HCT116 (cell line): ENCODE data around the gene ADAMTS3. TPM values are rescaled to one million over a fixed set of nuclear protein-coding genes. Genes with fewer than 3 reads are reported as not detected.

Experiments
- ATAC-seq: fragments of 200-7000 bp; cut with Tn5 transposase; 2 replicates; pipeline ENCODE4 v1.9.1; 2020; ENCODE audit warnings: mild to moderate bottlenecking, moderate library complexity
- BruUV-seq: library from RNA; stranded (reverse); fragments of 400-500 nt; replicated peaks from 2 replicates; lab custom pipeline; 2021; lab: Mats Ljungman, UMichigan
- CTCF ChIA-PET: fragments of 300-600 bp; sonication (Branson Sonifier 250); formaldehyde crosslinking; loops from one replicate; lab custom pipeline; 2021; ENCODE audit warnings: antibody characterized with exemption; lab: Charles Lee
- POLR2A ChIA-PET: fragments of 300-600, 350-600 bp; sonication (Branson Sonifier 250); formaldehyde crosslinking; loops from one replicate; lab custom pipeline; 2021; ENCODE audit warnings: antibody characterized with exemption; lab: Charles Lee
- RAD21 ChIA-PET, 2 experiments: fragments of 300-600 bp; sonication (Branson Sonifier 250); formaldehyde crosslinking; loops; one replicate each; lab custom pipeline; 2023; ENCODE audit warnings: low total read pairs in 2 of 2; ENCODE audit not compliant: uncharacterized antibody in 2 of 2, unreplicated experiment in 2 of 2, low non-redundant PET in 1 of 2; lab: Charles Lee
- DNase-seq: peaks from one replicate; pipeline ENCODE4 v3.0.0-alpha.2; 2010; ENCODE audit warnings: low read depth, low spot score
- H2AFZ ChIP-seq: fragments of 200-600 bp; shearing (Covaris generic), sonication (generic); 2 replicates; pipeline ENCODE4 v1.6.1; 2017; ENCODE audit warnings: low read depth, mixed run types, mixed read lengths, antibody characterized with exemption, low read length; ENCODE audit not compliant: poor library complexity, severe bottlenecking
- H3K27ac ChIP-seq: 2 replicates; pipeline ENCODE4 v1.5.1; 2012; ENCODE audit warnings: low read depth, low read length
- H3K27me3 ChIP-seq: fragments of 200-600 bp; sonication (generic); 2 replicates; pipeline ENCODE4 v1.6.1; 2016; ENCODE audit warnings: mixed run types, low read length, mixed read lengths; ENCODE audit not compliant: insufficient read depth
- H3K36me3 ChIP-seq, 2 experiments: fragments of 200-500 bp in 1 of 2; fragments of 200-600 bp in 1 of 2; sonication (Bioruptor generic) in 1 of 2; sonication (generic) in 1 of 2; 2 replicates each; pipeline versions ENCODE4 v1.5.1 to v1.6.1; 2014 to 2016; ENCODE audit warnings: low read length in 2 of 2, inconsistent platforms in 1 of 2, mixed read lengths in 1 of 2, mixed run types in 1 of 2; ENCODE audit not compliant: insufficient read depth in 2 of 2, control insufficient read depth in 1 of 2
- H3K4me1 ChIP-seq, 2 experiments: fragments of 200-600 bp in 1 of 2; sonication (generic) in 1 of 2; 2 replicates each; pipeline versions ENCODE4 v1.5.1 to v1.6.1; 2012 to 2017; ENCODE audit warnings: low read length in 2 of 2, inconsistent platforms in 1 of 2, mild to moderate bottlenecking in 1 of 2, mixed read lengths in 1 of 2, mixed run types in 1 of 2, moderate library complexity in 1 of 2; ENCODE audit not compliant: insufficient read depth in 2 of 2, control insufficient read depth in 1 of 2
- H3K4me2 ChIP-seq: fragments of 200-600 bp; sonication (generic); 2 replicates; pipeline ENCODE4 v1.6.1; 2017; ENCODE audit warnings: mixed run types, low read length, mixed read lengths
- H3K4me3 ChIP-seq, 2 experiments: fragments of 200-600 bp in 1 of 2; sonication (generic) in 1 of 2; replicated peaks in 1 of 2; 2 replicates each; pipeline ENCODE4 v1.5.1; 2011 to 2016; ENCODE audit warnings: low read length in 2 of 2, control low read depth in 1 of 2, low read depth in 1 of 2, mild to moderate bottlenecking in 1 of 2, mixed read lengths in 1 of 2, mixed run types in 1 of 2
- H3K79me2 ChIP-seq: fragments of 200-600 bp; sonication (generic); 2 replicates; pipeline ENCODE4 v1.6.1; 2017; ENCODE audit warnings: mild to moderate bottlenecking, mixed run types, low read length, moderate library complexity, mixed read lengths; ENCODE audit not compliant: insufficient read depth
- H3K9ac ChIP-seq: fragments of 200-600 bp; sonication (generic); 2 replicates; pipeline ENCODE4 v1.6.1; 2016; ENCODE audit warnings: low read length, mixed read lengths
- H3K9me2 ChIP-seq: fragments of 200-600 bp; sonication (generic), shearing (Covaris generic); 2 replicates; pipeline ENCODE4 v1.6.1; 2017; ENCODE audit warnings: mixed run types, mild to moderate bottlenecking, moderate library complexity; ENCODE audit not compliant: insufficient read depth
- H3K9me3 ChIP-seq, 2 experiments: fragments of 200-500 bp in 1 of 2; fragments of 200-600 bp in 1 of 2; sonication (Bioruptor generic) in 1 of 2; sonication (generic) in 1 of 2; 2 replicates each; pipeline ENCODE4 v1.6.1; 2014 to 2017; ENCODE audit warnings: low read length in 2 of 2, mixed read lengths in 2 of 2, inconsistent platforms in 1 of 2, low read depth in 1 of 2, mild to moderate bottlenecking in 1 of 2, mixed run types in 1 of 2, moderate library complexity in 1 of 2; ENCODE audit not compliant: control insufficient read depth in 1 of 2, insufficient read depth in 1 of 2
- H4K20me1 ChIP-seq: fragments of 200-600 bp; sonication (generic), shearing (Covaris generic); 2 replicates; pipeline ENCODE4 v1.6.1; 2017; ENCODE audit warnings: mixed run types, mild to moderate bottlenecking, moderate library complexity; ENCODE audit not compliant: insufficient read depth
- CEBPB ChIP-seq: IDR thresholded peaks from 2 replicates; pipeline ENCODE4 v1.6.1; 2012; ENCODE audit warnings: low read depth
- EZH2 ChIP-seq: fragments of 200-600 bp; sonication (generic); IDR thresholded peaks from 2 replicates; pipeline ENCODE4 v1.6.1; 2017; ENCODE audit warnings: antibody characterized with exemption, mixed run types
- EZH2phosphoT487 ChIP-seq: fragments of 200-600 bp; IDR thresholded peaks from 2 replicates; pipeline ENCODE4 v1.6.1; 2018; ENCODE audit warnings: antibody characterized with exemption, borderline replicate concordance
- FOSL1 ChIP-seq: IDR thresholded peaks from 2 replicates; pipeline ENCODE4 v1.6.1; 2012; ENCODE audit warnings: low read depth
- JUND ChIP-seq: IDR thresholded peaks from 2 replicates; pipeline ENCODE4 v1.6.1; 2012
- POLR2A ChIP-seq: IDR thresholded peaks from 2 replicates; pipeline ENCODE4 v1.7.0; 2011; ENCODE audit warnings: borderline replicate concordance; ENCODE audit not compliant: insufficient read depth, insufficient read length; ENCODE audit errors: extremely low read depth
- POLR2AphosphoS5 ChIP-seq: IDR thresholded peaks from 2 replicates; pipeline ENCODE4 v1.6.1; 2011; ENCODE audit warnings: mild to moderate bottlenecking, low read depth, low read length, moderate library complexity
- REST ChIP-seq: IDR thresholded peaks from 2 replicates; pipeline ENCODE4 v1.6.1; 2012; ENCODE audit warnings: low read depth
- SIN3A ChIP-seq: IDR thresholded peaks from 2 replicates; pipeline ENCODE4 v1.6.1; 2012; ENCODE audit warnings: low read depth
- SP1 ChIP-seq: IDR thresholded peaks from 2 replicates; pipeline ENCODE4 v1.6.1; 2012; ENCODE audit warnings: low read depth
- TCF7L2 ChIP-seq: IDR thresholded peaks from 2 replicates; pipeline ENCODE4 v1.7.0; 2011; ENCODE audit warnings: borderline replicate concordance, inconsistent platforms; ENCODE audit not compliant: insufficient read depth, insufficient read length; ENCODE audit errors: extremely low read depth
- ZFX ChIP-seq: fragments of 450-650 bp; IDR thresholded peaks from 2 replicates; pipeline ENCODE4 v1.6.1; 2017
- ZNF274 ChIP-seq: fragments of 200-500 bp; sonication (Bioruptor generic); IDR thresholded peaks from 2 replicates; pipeline ENCODE4 v1.6.1; 2014; ENCODE audit warnings: mild to moderate bottlenecking, low read depth, low read length, inconsistent platforms
- intact Hi-C: fragments of 100-400 bp; cut with micrococcal nuclease; formaldehyde crosslinking; loops from 2 replicates; pipeline ENCODE4 v1.10.0; 2022
- total RNA-seq: library from RNA; stranded (reverse); gene quantifications from one replicate; pipeline ENCODE4 v1.2.1, GENCODE V29; 2021; ENCODE audit not compliant: unreplicated experiment
- TF ChIP-seq, protein P1 (sequence below): IDR thresholded peaks from 2 replicates; pipeline ENCODE4 v1.6.1; 2012
- TF ChIP-seq, protein P2 (sequence below): IDR thresholded peaks from 2 replicates; pipeline ENCODE4 v1.6.1; 2011; ENCODE audit warnings: mild to moderate bottlenecking, low read length, moderate library complexity; ENCODE audit not compliant: insufficient replicate concordance; ENCODE audit errors: extremely low read depth

ADAMTS3 gene
- total RNA-seq, 1 experiment from 2014 or later: not detected

GRCh38 chr4:72457158-72457557 is 111.9 kb downstream of the ADAMTS3 start:
- Histone ChIP-seq H2AFZ (no peak overlapping the region), H3K79me2 (no peaks in the 10 kb centered on the region), H3K27me3 (no peaks in the 10 kb centered on the region), H3K9ac (no peak overlapping the region), H3K9me3 (peaks cover 0 to 3% of the 10 kb centered on the region in 2 experiments; a peak in 1 of 4 replicates), H3K4me3 (no peak overlapping the region), H3K4me2 (no peak overlapping the region), H3K4me1 (no peaks in the 10 kb centered on the region), H3K36me3 (no peaks in the 10 kb centered on the region), H3K9me2 (no peaks in the 10 kb centered on the region), H3K27ac (no peak overlapping the region), H4K20me1 (no peaks in the 10 kb centered on the region)
- intact Hi-C loops: no loop called here
- CTCF ChIA-PET: no interaction called here
- RAD21 ChIA-PET: no interaction called here
- BruUV-seq: no TSS peak
- DNase-seq (no peak), ATAC-seq (no peak)
- POLR2A ChIA-PET: no interaction called here
- no peak for TF ChIP-seq ZNF274
- TF ChIP-seq, protein P1, sequence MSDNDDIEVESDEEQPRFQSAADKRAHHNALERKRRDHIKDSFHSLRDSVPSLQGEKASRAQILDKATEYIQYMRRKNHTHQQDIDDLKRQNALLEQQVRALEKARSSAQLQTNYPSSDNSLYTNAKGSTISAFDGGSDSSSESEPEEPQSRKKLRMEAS: no peak
- no peak for TF ChIP-seq POLR2A
- TF ChIP-seq JUND: no peak
- no peak for TF ChIP-seq TCF7L2
- no peak for TF ChIP-seq ZFX
- TF ChIP-seq SIN3A: no peak

DNA sequence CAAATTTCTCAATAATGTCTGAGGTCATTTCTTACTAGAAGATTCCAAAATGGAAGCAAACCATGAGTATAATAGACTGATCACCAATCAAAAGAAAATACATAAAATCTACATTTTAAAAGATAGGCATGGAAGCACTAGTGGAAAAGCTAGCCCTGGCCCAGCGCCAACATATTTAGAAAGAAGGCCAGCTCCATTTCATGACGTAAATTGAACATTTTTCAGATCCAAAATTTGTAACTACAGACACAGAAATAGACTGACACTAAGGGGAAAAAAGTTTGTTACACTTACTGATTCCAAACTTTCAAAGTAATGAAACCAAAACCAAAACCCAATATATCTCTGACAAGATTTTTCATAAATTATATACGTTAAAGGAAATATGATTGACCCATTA is 117.7 kb downstream of the ADAMTS3 start:
- no peaks in the 10 kb centered on the region for H3K4me1 ChIP-seq
- no peak overlapping the region for H3K27ac ChIP-seq
- RAD21 ChIA-PET: no interaction called here
- POLR2A ChIA-PET: no interaction called here
- no peak overlapping the region for H3K4me3 ChIP-seq
- ATAC-seq: no peak
- BruUV-seq: no TSS peak
- H3K36me3 ChIP-seq: no peaks in the 10 kb centered on the region
- no peak overlapping the region for H3K4me2 ChIP-seq
- H3K9ac ChIP-seq: no peak overlapping the region
- no peaks in the 10 kb centered on the region for H3K79me2 ChIP-seq
- intact Hi-C loops: no loop called here
- CTCF ChIA-PET: no interaction called here
- no peak overlapping the region for H2AFZ ChIP-seq
- H3K9me3 ChIP-seq: peaks cover 6 to 7% of the 10 kb centered on the region in 2 experiments; a peak in 2 of 4 replicates
- TF ChIP-seq TCF7L2: no peak
- TF ChIP-seq ZNF274: no peak
- TF ChIP-seq SIN3A: no peak
- no peak for TF ChIP-seq CEBPB
- TF ChIP-seq EZH2: no peak
- TF ChIP-seq, protein P2, sequence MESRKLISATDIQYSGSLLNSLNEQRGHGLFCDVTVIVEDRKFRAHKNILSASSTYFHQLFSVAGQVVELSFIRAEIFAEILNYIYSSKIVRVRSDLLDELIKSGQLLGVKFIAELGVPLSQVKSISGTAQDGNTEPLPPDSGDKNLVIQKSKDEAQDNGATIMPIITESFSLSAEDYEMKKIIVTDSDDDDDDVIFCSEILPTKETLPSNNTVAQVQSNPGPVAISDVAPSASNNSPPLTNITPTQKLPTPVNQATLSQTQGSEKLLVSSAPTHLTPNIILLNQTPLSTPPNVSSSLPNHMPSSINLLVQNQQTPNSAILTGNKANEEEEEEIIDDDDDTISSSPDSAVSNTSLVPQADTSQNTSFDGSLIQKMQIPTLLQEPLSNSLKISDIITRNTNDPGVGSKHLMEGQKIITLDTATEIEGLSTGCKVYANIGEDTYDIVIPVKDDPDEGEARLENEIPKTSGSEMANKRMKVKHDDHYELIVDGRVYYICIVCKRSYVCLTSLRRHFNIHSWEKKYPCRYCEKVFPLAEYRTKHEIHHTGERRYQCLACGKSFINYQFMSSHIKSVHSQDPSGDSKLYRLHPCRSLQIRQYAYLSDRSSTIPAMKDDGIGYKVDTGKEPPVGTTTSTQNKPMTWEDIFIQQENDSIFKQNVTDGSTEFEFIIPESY: no peak
- TF ChIP-seq SP1: no peak
- TF ChIP-seq EZH2phosphoT487: no peak
- no peak for TF ChIP-seq REST
- TF ChIP-seq POLR2AphosphoS5: no peak
- TF ChIP-seq POLR2A: no peak
- TF ChIP-seq FOSL1: no peak
- no peak for DNase-seq
- H4K20me1 ChIP-seq: no peaks in the 10 kb centered on the region
- no peaks in the 10 kb centered on the region for H3K27me3 ChIP-seq
- no peaks in the 10 kb centered on the region for H3K9me2 ChIP-seq
